HepG2 (cell line): Measurements from ENCODE around the gene ALB.

Experiments used
- HDAC6 ChIP-seq: fragments of 200-600 bp; sonication (generic); IDR thresholded peaks from 2 replicates; pipeline ENCODE4 v1.7.0; 2017; ENCODE audit warnings: mild to moderate bottlenecking, antibody characterized with exemption, low read length, low read depth
- MXI1 ChIP-seq: IDR thresholded peaks from 3 replicates; pipeline ENCODE4 v1.6.1; 2012; ENCODE audit warnings: low read depth, low read length, inconsistent platforms, borderline replicate concordance
- NR3C1 ChIP-seq: sonication (generic); formaldehyde crosslinking; IDR thresholded peaks from 2 replicates; pipeline ENCODE4 v1.4.0; 2020; ENCODE audit warnings: missing genetic modification reagents
- ZNF331 ChIP-seq: sonication (generic); formaldehyde crosslinking; IDR thresholded peaks from 2 replicates; pipeline ENCODE4 v1.4.0; 2020; ENCODE audit warnings: missing genetic modification reagents

- TF ChIP-seq HDAC6 (no peak), ZNF331 (CRISPR knock-in tag) (no peak), NR3C1 (CRISPR knock-in tag) (no peak), MXI1 (no peak)
Measured at GRCh38 chr4:73376251-73376650, 27.8 kb upstream of the ALB start.
